Sigmoid colon (tissue), 7 donors: ENCODE results near the gene SYS1. TPM values are rescaled to one million over a fixed set of nuclear protein-coding genes. Genes with fewer than 3 reads are reported as not detected.
A peak's percentile ranks its signal among the peaks of the same experiment; 100 is the strongest.

Experiments
- DNase-seq: peaks from one replicate; pipeline ENCODE4 v3.0.0-alpha.2; 2019
- H3K27ac ChIP-seq, 4 donors: fragments of 200-600 bp; sonication (generic); one replicate each; pipeline ENCODE4 v1.5.1; 2016 to 2019; ENCODE audit warnings: mild to moderate bottlenecking in 1 of 4
- H3K27me3 ChIP-seq, 3 donors: fragments of 200-600 bp; sonication (generic); one replicate each; pipeline ENCODE4 v1.5.1; 2019; ENCODE audit warnings: mild to moderate bottlenecking in 1 of 3
- H3K36me3 ChIP-seq, 4 donors: fragments of 200-600 bp; sonication (generic); one replicate each; pipeline ENCODE4 v1.5.1; 2016 to 2019
- H3K4me1 ChIP-seq, 4 donors: fragments of 200-600 bp; sonication (generic); one replicate each; pipeline ENCODE4 v1.5.1; 2017 to 2019
- H3K4me3 ChIP-seq, 4 donors: fragments of 200-600 bp; sonication (generic); one replicate each; pipeline ENCODE4 v1.5.1; 2017 to 2019; ENCODE audit warnings: mild to moderate bottlenecking in 2 of 4, moderate library complexity in 1 of 4
- H3K9me3 ChIP-seq, 4 donors: fragments of 200-600 bp in 3 of 4; sonication (generic) in 3 of 4; one replicate each; pipeline versions ENCODE4 v1.5.1 to v1.6.1; 2013 to 2019
- CTCF ChIP-seq, 4 experiments: fragments of 450-650 bp in 3 of 4; fragments of 200-600 bp in 1 of 4; IDR thresholded peaks; one replicate each; pipeline ENCODE4 v1.5.1; 2016 to 2019; ENCODE audit warnings: antibody characterized with exemption in 4 of 4, mild to moderate bottlenecking in 3 of 4, moderate library complexity in 2 of 4
- EP300 ChIP-seq, 4 donors: sonication (generic); formaldehyde crosslinking; IDR thresholded peaks; one replicate each; pipeline ENCODE4 v1.6.1; 2017; ENCODE audit warnings: antibody characterized with exemption in 4 of 4
- POLR2A ChIP-seq, 2 donors: fragments of 450-650 bp; IDR thresholded peaks; one replicate each; pipeline ENCODE4 v1.6.1; 2016; ENCODE audit warnings: antibody characterized with exemption in 2 of 2, mild to moderate bottlenecking in 2 of 2, moderate library complexity in 2 of 2
- POLR2AphosphoS5 ChIP-seq, 4 donors: sonication (generic); formaldehyde crosslinking; IDR thresholded peaks; one replicate each; pipeline ENCODE4 v1.6.1; 2017; ENCODE audit warnings: antibody characterized with exemption in 4 of 4
- WGBS, 2 donors: extraction: QIAGEN DNeasy Blood & Tissue Kit; methylation state at CpG; one replicate each; pipeline ENCODE4 v1.1.7; 2013; 5-methylcytosine and 5-hydroxymethylcytosine counted together
- intact Hi-C: fragments of 100-400 bp; cut with DNase I; formaldehyde crosslinking; loops from one replicate; pipeline ENCODE4 v1.15.1; 2023
- polyA plus RNA-seq, 3 donors: library from polyadenylated mRNA; stranded (reverse); fragments of 200-250 nt; gene quantifications; one replicate each; pipeline ENCODE4 v1.2.3, GENCODE V29; 2013
- total RNA-seq, 4 donors: library from RNA; depleted of rRNA; stranded (reverse); fragments of >200 nt; gene quantifications; one replicate each; pipeline ENCODE4 v1.1.0, GENCODE V29; 2016
- donor health status: healthy with polysubstance abuse.
- donor health status: Bipolar disorder and iron deficiency.
- donor health status: healthy.

The SYS1 gene
- total and polyA plus RNA-seq, 7 donors, result 14.4 to 58.7 (median 44.2) TPM

GRCh38 chr20:45323731-45324130 lies 39.2 kb upstream of the SYS1 start:
- H3K4me3 ChIP-seq, result no peak overlapping the region
- no peaks in the 10 kb centered on the region for H3K4me1 ChIP-seq
- peak overlapping the region in 2 of 4 donors; percentile 49 to 59 for H3K27ac ChIP-seq
- H3K36me3 ChIP-seq, result peaks cover 12 to 44% (median 28%) of the 10 kb centered on the region in 4 donors
- no peaks in the 10 kb centered on the region for H3K9me3 ChIP-seq
- no peak for TF ChIP-seq POLR2AphosphoS5 (IDR thresholded peaks at IDR 0.05)
- TF ChIP-seq POLR2A (IDR thresholded peaks at IDR 0.05), result no peak
- no peak for TF ChIP-seq EP300 (IDR thresholded peaks at IDR 0.05)
- no peak for TF ChIP-seq CTCF (IDR thresholded peaks at IDR 0.05)
- no peak for DNase-seq
- intact Hi-C loops, result loop anchor here (5.0 kb wide), 1 partner anchor 39 kb away; the partner anchor contains the start of gene SYS1
- H3K27me3 ChIP-seq, result no peaks in the 10 kb centered on the region

- no peak overlapping the region for H3K4me3 ChIP-seq
- no peak for DNase-seq
- H3K36me3 ChIP-seq, result peaks cover 29 to 61% (median 44%) of the 10 kb centered on the region in 4 donors
- intact Hi-C loops, result no loop called here
- H3K27ac ChIP-seq, result peak overlapping the region in 3 of 4 donors; percentile 15 to 49 (median 49)
- no peak for TF ChIP-seq POLR2A (IDR thresholded peaks at IDR 0.05)
- no peak for TF ChIP-seq EP300 (IDR thresholded peaks at IDR 0.05)
- TF ChIP-seq CTCF (IDR thresholded peaks at IDR 0.05), result no peak
- no peak for TF ChIP-seq POLR2AphosphoS5 (IDR thresholded peaks at IDR 0.05)
- no peaks in the 10 kb centered on the region for H3K27me3 ChIP-seq
- no peaks in the 10 kb centered on the region for H3K4me1 ChIP-seq
- no peaks in the 10 kb centered on the region for H3K9me3 ChIP-seq
- WGBS, 2 donors, result 67 to 71% methylated on average over 6 of the region's 6 CpGs
These were observed 37.6 kb upstream of the SYS1 start for GRCh38 chr20:45325371-45325770.

GRCh38 chr20:45328451-45328850 lies 34.5 kb upstream of the SYS1 start:
- peaks cover 57 to 91% (median 72%) of the 10 kb centered on the region in 4 donors for H3K36me3 ChIP-seq
- DNase-seq, result no peak
- H3K9me3 ChIP-seq, result no peaks in the 10 kb centered on the region
- intact Hi-C loops, result no loop called here
- H3K27me3 ChIP-seq, result no peaks in the 10 kb centered on the region
- H3K27ac ChIP-seq, result peak overlapping the region in 3 of 4 donors; percentile 13 to 50 (median 24)
- TF ChIP-seq EP300 (IDR thresholded peaks at IDR 0.05) (no peak), POLR2A (IDR thresholded peaks at IDR 0.05) (no peak), POLR2AphosphoS5 (IDR thresholded peaks at IDR 0.05) (no peak), CTCF (IDR thresholded peaks at IDR 0.05) (no peak)
- WGBS, 2 donors, result 93 to 96% methylated on average over 4 of the region's 4 CpGs
- no peak overlapping the region for H3K4me3 ChIP-seq
- no peaks in the 10 kb centered on the region for H3K4me1 ChIP-seq

- Histone ChIP-seq H3K36me3 (peaks cover 57 to 100% (median 76%) of the 10 kb centered on the region in 4 donors), H3K27ac (peak overlapping the region in 3 of 4 donors; percentile 13 to 50 (median 26)), H3K9me3 (no peaks in the 10 kb centered on the region), H3K27me3 (no peaks in the 10 kb centered on the region), H3K4me3 (no peak overlapping the region), H3K4me1 (no peaks in the 10 kb centered on the region)
- TF ChIP-seq CTCF (IDR thresholded peaks at IDR 0.05) (no peak), POLR2A (IDR thresholded peaks at IDR 0.05) (no peak), POLR2AphosphoS5 (IDR thresholded peaks at IDR 0.05) (no peak), EP300 (IDR thresholded peaks at IDR 0.05) (no peak)
- 44 to 77% methylated on average over 7 of the region's 7 CpGs for WGBS, 2 donors
- no peak for DNase-seq
- intact Hi-C loops, result no loop called here
These were observed 33.2 kb upstream of the SYS1 start for GRCh38 chr20:45329497-45330319.
